ENCODE measurements around the gene RBMS2.
A peak's percentile ranks its signal among the peaks of the same experiment; 100 is the strongest.
"Not testable (repeated sequence)": the region's sequence is repeated elsewhere in the genome, so short reads cannot be mapped to it uniquely, and the experiment has no call there.

The RBMS2 gene

GRCh38 chr12:56493409-56494105, 28.1 kb upstream of the RBMS2 start:
- H3K36me3 ChIP-seq (ENCODE audit: control insufficient read depth, insufficient read depth, low read length); H3K9ac ChIP-seq (ENCODE audit: low read length); H3K27me3 ChIP-seq (ENCODE audit: control insufficient read depth, insufficient read depth, low read length); H3K4me3 ChIP-seq (ENCODE audit: low read length); H3K4me1 ChIP-seq (ENCODE audit: control insufficient read depth, insufficient read depth, low read length); H3K27ac ChIP-seq (ENCODE audit: low read depth, low read length): not testable (repeated sequence)

GRCh38 chr12:56494106-56494415, 27.6 kb upstream of the RBMS2 start:
- H3K9ac ChIP-seq (ENCODE audit: low read length); H3K27ac ChIP-seq (ENCODE audit: low read depth, low read length); H3K36me3 ChIP-seq (ENCODE audit: control insufficient read depth, insufficient read depth, low read length); H3K27me3 ChIP-seq (ENCODE audit: control insufficient read depth, insufficient read depth, low read length); H3K4me1 ChIP-seq (ENCODE audit: control insufficient read depth, insufficient read depth, low read length); H3K4me3 ChIP-seq (ENCODE audit: low read length): not testable (repeated sequence)

GRCh38 chr12:56494481-56494880, 27.1 kb upstream of the RBMS2 start:
- H3K9ac ChIP-seq (ENCODE audit: low read length); H3K27ac ChIP-seq (ENCODE audit: low read depth, low read length); H3K4me1 ChIP-seq (ENCODE audit: control insufficient read depth, insufficient read depth, low read length); H3K27me3 ChIP-seq (ENCODE audit: control insufficient read depth, insufficient read depth, low read length); H3K36me3 ChIP-seq (ENCODE audit: control insufficient read depth, insufficient read depth, low read length); H3K4me3 ChIP-seq (ENCODE audit: low read length): not testable (repeated sequence)

GRCh38 chr12:56496704-56497103, 24.9 kb upstream of the RBMS2 start:
- not testable (repeated sequence) for H3K4me1 ChIP-seq (ENCODE audit: control insufficient read depth, insufficient read depth, low read length); H3K36me3 ChIP-seq (ENCODE audit: control insufficient read depth, insufficient read depth, low read length); H3K9ac ChIP-seq (ENCODE audit: low read length); H3K27me3 ChIP-seq (ENCODE audit: control insufficient read depth, insufficient read depth, low read length); H3K27ac ChIP-seq (ENCODE audit: low read depth, low read length); H3K4me3 ChIP-seq (ENCODE audit: low read length)

DNA sequence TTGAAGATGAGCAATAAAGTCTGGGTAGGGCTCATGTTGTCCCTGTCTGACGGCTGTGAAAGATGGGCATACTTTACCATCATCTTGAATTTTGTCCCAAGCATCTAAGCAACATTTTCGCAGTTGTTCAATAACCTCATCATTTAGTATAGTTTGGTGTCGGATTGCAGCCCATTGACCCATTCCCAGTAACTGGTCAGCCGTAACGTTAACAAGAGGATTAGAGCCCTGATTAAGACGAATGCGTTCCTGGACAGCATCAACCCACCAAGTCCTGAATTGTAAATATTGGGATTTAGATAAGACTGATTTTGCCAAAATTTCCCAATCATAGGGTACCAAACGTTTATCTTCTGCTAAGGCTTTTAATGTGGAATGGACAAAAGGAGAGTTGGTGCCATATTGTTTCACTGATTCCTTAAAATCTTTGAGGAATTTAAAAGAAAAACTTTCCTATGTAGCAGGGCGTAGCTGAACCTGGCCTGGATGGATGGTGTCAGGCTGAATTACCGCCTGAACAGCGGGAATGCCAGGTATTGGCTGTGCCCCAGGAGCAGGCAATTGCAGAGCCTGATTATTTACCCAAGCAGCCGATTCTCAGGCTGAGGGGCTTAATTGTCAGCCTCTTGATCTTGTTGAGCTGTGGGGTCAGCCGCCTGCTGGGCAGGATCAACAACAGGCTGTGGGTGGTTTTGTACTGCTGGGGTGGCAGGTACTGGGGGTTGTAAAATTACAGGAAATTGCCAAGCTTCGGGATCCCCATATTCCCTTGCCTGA, 23.3 kb upstream of the RBMS2 start:
- H3K27ac ChIP-seq (ENCODE audit: low read depth, low read length); H3K9ac ChIP-seq (ENCODE audit: low read length); H3K27me3 ChIP-seq (ENCODE audit: control insufficient read depth, insufficient read depth, low read length); H3K4me3 ChIP-seq (ENCODE audit: low read length); H3K4me1 ChIP-seq (ENCODE audit: control insufficient read depth, insufficient read depth, low read length); H3K36me3 ChIP-seq (ENCODE audit: control insufficient read depth, insufficient read depth, low read length): not testable (repeated sequence)

DNA sequence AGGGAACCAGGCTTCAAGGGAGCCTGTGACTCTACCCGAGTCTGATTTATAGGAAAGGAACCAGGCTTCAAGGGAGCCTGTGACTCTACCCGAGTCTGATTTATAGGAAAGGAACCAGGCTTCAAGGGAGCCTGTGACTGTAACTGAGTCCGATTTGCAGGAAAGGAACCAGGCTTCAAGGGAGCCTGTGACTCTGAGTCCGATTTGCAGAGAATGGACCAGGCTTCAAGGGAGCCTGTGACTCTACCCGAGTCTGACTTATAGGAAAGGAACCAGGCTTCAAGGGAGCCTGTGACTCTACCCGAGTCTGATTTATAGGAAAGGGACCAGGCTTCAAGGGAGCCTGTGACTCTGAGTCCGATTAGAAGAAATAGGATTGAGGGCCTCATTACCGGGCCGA, 22.2 kb upstream of the RBMS2 start:
- not testable (repeated sequence) for H3K27ac ChIP-seq (ENCODE audit: low read depth, low read length); H3K27me3 ChIP-seq (ENCODE audit: control insufficient read depth, insufficient read depth, low read length); H3K36me3 ChIP-seq (ENCODE audit: control insufficient read depth, insufficient read depth, low read length); H3K4me1 ChIP-seq (ENCODE audit: control insufficient read depth, insufficient read depth, low read length); H3K4me3 ChIP-seq (ENCODE audit: low read length); H3K9ac ChIP-seq (ENCODE audit: low read length)

- H3K27me3 ChIP-seq (ENCODE audit: control insufficient read depth, insufficient read depth, low read length); H3K9ac ChIP-seq (ENCODE audit: low read length); H3K36me3 ChIP-seq (ENCODE audit: control insufficient read depth, insufficient read depth, low read length); H3K27ac ChIP-seq (ENCODE audit: low read depth, low read length); H3K4me1 ChIP-seq (ENCODE audit: control insufficient read depth, insufficient read depth, low read length); H3K4me3 ChIP-seq (ENCODE audit: low read length): not testable (repeated sequence)
Observed at GRCh38 chr12:56499879-56500278, 21.7 kb upstream of the RBMS2 start.

- no peak overlapping the region for H3K9ac ChIP-seq (ENCODE audit: low read length)
- no peak overlapping the region for H3K4me3 ChIP-seq (ENCODE audit: low read length)
- no peaks in the 10 kb centered on the region for H3K27me3 ChIP-seq (ENCODE audit: control insufficient read depth, insufficient read depth, low read length)
- no peaks in the 10 kb centered on the region for H3K4me1 ChIP-seq (ENCODE audit: control insufficient read depth, insufficient read depth, low read length)
- H3K36me3 ChIP-seq (ENCODE audit: control insufficient read depth, insufficient read depth, low read length): no peaks in the 10 kb centered on the region
- H3K27ac ChIP-seq (ENCODE audit: low read depth, low read length): no peak overlapping the region
Observed at GRCh38 chr12:56510786-56511185, 10.8 kb upstream of the RBMS2 start.

GRCh38 chr12:56514014-56514318, 7.7 kb upstream of the RBMS2 start:
- not testable (repeated sequence) for H3K9ac ChIP-seq (ENCODE audit: low read length); H3K4me3 ChIP-seq (ENCODE audit: low read length); H3K36me3 ChIP-seq (ENCODE audit: control insufficient read depth, insufficient read depth, low read length); H3K4me1 ChIP-seq (ENCODE audit: control insufficient read depth, insufficient read depth, low read length); H3K27ac ChIP-seq (ENCODE audit: low read depth, low read length); H3K27me3 ChIP-seq (ENCODE audit: control insufficient read depth, insufficient read depth, low read length)

- H3K4me1 ChIP-seq (ENCODE audit: control insufficient read depth, insufficient read depth, low read length): peaks cover 5% of the 10 kb centered on the region
- no peaks in the 10 kb centered on the region for H3K27me3 ChIP-seq (ENCODE audit: control insufficient read depth, insufficient read depth, low read length)
- H3K4me3 ChIP-seq (ENCODE audit: low read length): no peak overlapping the region
- no peaks in the 10 kb centered on the region for H3K36me3 ChIP-seq (ENCODE audit: control insufficient read depth, insufficient read depth, low read length)
- no peak overlapping the region for H3K9ac ChIP-seq (ENCODE audit: low read length)
- no peak overlapping the region for H3K27ac ChIP-seq (ENCODE audit: low read depth, low read length)
Observed at GRCh38 chr12:56517854-56518253, 3.8 kb upstream of the RBMS2 start.

DNA sequence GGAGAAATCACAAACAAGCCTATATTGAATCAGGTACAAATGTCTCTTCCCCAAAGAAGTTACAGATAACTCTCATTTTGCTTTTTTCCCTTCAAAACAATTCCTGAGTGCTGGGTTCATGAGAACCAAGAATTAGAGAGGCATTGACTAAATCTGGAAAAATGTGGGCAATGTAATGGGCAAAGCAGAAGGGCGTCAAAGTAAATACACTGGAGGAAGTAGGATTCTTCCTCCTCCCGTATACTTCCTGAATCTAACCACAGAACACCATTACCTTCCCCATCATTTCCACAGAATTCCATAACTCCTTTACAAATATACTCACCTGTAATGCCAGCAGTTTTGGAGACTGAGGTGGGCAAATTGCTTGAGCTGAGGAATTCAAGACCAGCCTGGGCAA, 3.0 kb upstream of the RBMS2 start:
- Histone ChIP-seq H3K36me3 (ENCODE audit: control insufficient read depth, insufficient read depth, low read length) (no peaks in the 10 kb centered on the region), H3K4me3 (ENCODE audit: low read length) (no peak overlapping the region), H3K9ac (ENCODE audit: low read length) (no peak overlapping the region), H3K27me3 (ENCODE audit: control insufficient read depth, insufficient read depth, low read length) (no peaks in the 10 kb centered on the region), H3K4me1 (ENCODE audit: control insufficient read depth, insufficient read depth, low read length) (peaks cover 9% of the 10 kb centered on the region), H3K27ac (ENCODE audit: low read depth, low read length) (no peak overlapping the region)

GRCh38 chr12:56520048-56520447, 1.6 kb upstream of the RBMS2 start:
- Histone ChIP-seq H3K36me3 (ENCODE audit: control insufficient read depth, insufficient read depth, low read length) (no peaks in the 10 kb centered on the region), H3K27me3 (ENCODE audit: control insufficient read depth, insufficient read depth, low read length) (no peaks in the 10 kb centered on the region), H3K4me1 (ENCODE audit: control insufficient read depth, insufficient read depth, low read length) (peaks cover 12% of the 10 kb centered on the region), H3K4me3 (ENCODE audit: low read length) (no peak overlapping the region), H3K9ac (ENCODE audit: low read length) (no peak overlapping the region), H3K27ac (ENCODE audit: low read depth, low read length) (peak overlapping the region; percentile 89)

GRCh38 chr12:56520506-56520905, 1.1 kb upstream of the RBMS2 start:
- Histone ChIP-seq H3K27ac (ENCODE audit: low read depth, low read length) (peak overlapping the region; percentile 89), H3K9ac (ENCODE audit: low read length) (no peak overlapping the region), H3K27me3 (ENCODE audit: control insufficient read depth, insufficient read depth, low read length) (no peaks in the 10 kb centered on the region), H3K36me3 (ENCODE audit: control insufficient read depth, insufficient read depth, low read length) (no peaks in the 10 kb centered on the region), H3K4me1 (ENCODE audit: control insufficient read depth, insufficient read depth, low read length) (peaks cover 12% of the 10 kb centered on the region), H3K4me3 (ENCODE audit: low read length) (peak overlapping the region; percentile 81)

Data from rectal smooth muscle tissue (tissue), 1 donor.